Measurements from ENCODE around the gene TMEM52B. TPM values are rescaled to one million over a fixed set of nuclear protein-coding genes. Genes with fewer than 3 reads are reported as not detected.
A peak's percentile ranks its signal among the peaks of the same experiment; 100 is the strongest.

Gene TMEM52B
- total and polyA plus RNA-seq, 2 donors from 2014 or later, result 25.7 to 292 TPM

GRCh38 chr12:10132850-10133370 is 45.9 kb upstream of the TMEM52B start:
- Histone ChIP-seq H3K27me3 (ENCODE audit: control insufficient read depth, insufficient read depth, low read length) (no peaks in the 10 kb centered on the region), H3K9ac (ENCODE audit: low read length in 3 of 3) (no peak overlapping the region), H3K4me1 (ENCODE audit: control insufficient read depth in 2 of 3, insufficient read depth in 2 of 3, low read depth in 1 of 3, low read length in 3 of 3) (peaks cover 0 to 4% (median 0%) of the 10 kb centered on the region in 3 donors), H3K27ac (ENCODE audit: low read depth in 2 of 2, low read length in 2 of 2) (no peak overlapping the region), H3K4me3 (ENCODE audit: low read length in 3 of 3) (no peak overlapping the region), H3K36me3 (ENCODE audit: control insufficient read depth in 2 of 3, insufficient read depth in 3 of 3, low read length in 3 of 3) (no peaks in the 10 kb centered on the region), H3K9me3 (ENCODE audit: control insufficient read depth in 2 of 3, insufficient read depth in 1 of 3, low read length in 3 of 3) (no peaks in the 10 kb centered on the region)
- TF ChIP-seq CTCF (IDR thresholded peaks at IDR 0.05; ENCODE audit: borderline replicate concordance, extremely low read depth, insufficient read depth), result no peak
- no peak for DNase-seq
- intact Hi-C loops (cut with DNase I), result no loop called here
- no peak for FAIRE-seq

DNA sequence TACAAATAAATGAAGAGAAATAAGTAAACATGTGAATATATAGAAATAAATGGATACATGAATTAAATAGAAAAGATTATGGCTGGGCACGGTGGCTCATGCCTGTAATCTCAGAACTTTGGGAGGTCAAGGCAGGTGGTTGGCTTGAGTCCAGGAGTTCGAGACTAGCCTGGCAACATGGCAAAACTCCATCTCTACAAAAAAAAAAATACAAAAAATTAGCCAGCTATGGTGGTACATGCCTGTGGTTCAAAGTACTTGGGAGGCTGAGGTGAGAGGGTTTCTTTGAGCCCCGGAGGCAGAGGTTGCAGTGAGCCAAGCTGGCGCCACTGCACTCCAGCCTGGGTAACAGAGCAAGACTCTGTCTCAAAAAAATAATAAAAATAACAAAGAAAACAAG is 43.7 kb upstream of the TMEM52B start:
- Histone ChIP-seq H3K4me1 (ENCODE audit: control insufficient read depth in 2 of 3, insufficient read depth in 2 of 3, low read depth in 1 of 3, low read length in 3 of 3) (peaks cover 0 to 4% (median 0%) of the 10 kb centered on the region in 3 donors), H3K9ac (ENCODE audit: low read length in 3 of 3) (no peak overlapping the region), H3K36me3 (ENCODE audit: control insufficient read depth in 2 of 3, insufficient read depth in 3 of 3, low read length in 3 of 3) (no peaks in the 10 kb centered on the region), H3K9me3 (ENCODE audit: control insufficient read depth in 2 of 3, insufficient read depth in 1 of 3, low read length in 3 of 3) (no peaks in the 10 kb centered on the region), H3K4me3 (ENCODE audit: low read length in 3 of 3) (no peak overlapping the region), H3K27ac (ENCODE audit: low read depth in 2 of 2, low read length in 2 of 2) (no peak overlapping the region), H3K27me3 (ENCODE audit: control insufficient read depth, insufficient read depth, low read length) (no peaks in the 10 kb centered on the region)
- DNase-seq, result no peak
- no peak for TF ChIP-seq CTCF (IDR thresholded peaks at IDR 0.05; ENCODE audit: borderline replicate concordance, extremely low read depth, insufficient read depth)
- intact Hi-C loops (cut with DNase I), result no loop called here
- no peak for FAIRE-seq

DNA sequence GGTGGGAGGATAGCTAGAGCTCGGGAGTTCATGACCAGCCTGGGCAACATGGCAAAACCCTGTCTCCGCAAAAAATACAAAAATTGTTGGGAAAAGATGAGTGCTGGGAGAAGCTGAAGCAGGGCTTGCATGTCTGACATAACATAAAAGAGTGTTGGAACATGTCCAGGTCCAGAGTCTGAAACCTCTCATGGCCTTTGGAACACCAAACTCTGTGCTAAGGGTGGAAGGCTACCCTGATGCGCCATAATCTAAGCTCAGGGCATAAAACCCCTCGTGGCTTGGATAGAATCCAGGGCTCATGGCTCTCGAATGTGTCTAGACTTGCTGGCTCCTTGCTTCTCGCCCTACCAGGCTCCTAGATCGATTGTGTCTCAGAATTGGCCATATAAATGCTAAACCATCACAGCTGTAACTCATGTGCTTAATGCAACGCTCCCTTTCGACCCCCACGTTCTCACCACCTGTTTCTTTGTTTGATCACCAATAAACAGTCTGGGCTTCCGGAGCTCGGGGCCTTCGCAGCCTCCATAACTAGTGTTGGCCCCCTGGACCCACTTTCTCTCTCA is 42.1 kb upstream of the TMEM52B start:
- intact Hi-C loops (cut with DNase I), result no loop called here
- FAIRE-seq (no peak), DNase-seq (peak in 1 of 5 donors; percentile 35)
- no peak overlapping the region for H3K9ac ChIP-seq (ENCODE audit: low read length in 3 of 3)
- H3K4me3 ChIP-seq (ENCODE audit: low read length in 3 of 3), result no peak overlapping the region
- H3K27me3 ChIP-seq (ENCODE audit: control insufficient read depth, insufficient read depth, low read length), result no peaks in the 10 kb centered on the region
- TF ChIP-seq CTCF (IDR thresholded peaks at IDR 0.05; ENCODE audit: borderline replicate concordance, extremely low read depth, insufficient read depth), result no peak
- H3K4me1 ChIP-seq (ENCODE audit: control insufficient read depth in 2 of 3, insufficient read depth in 2 of 3, low read depth in 1 of 3, low read length in 3 of 3), result peaks cover 0 to 4% (median 0%) of the 10 kb centered on the region in 3 donors
- no peak overlapping the region for H3K27ac ChIP-seq (ENCODE audit: low read depth in 2 of 2, low read length in 2 of 2)
- no peaks in the 10 kb centered on the region for H3K9me3 ChIP-seq (ENCODE audit: control insufficient read depth in 2 of 3, insufficient read depth in 1 of 3, low read length in 3 of 3)
- H3K36me3 ChIP-seq (ENCODE audit: control insufficient read depth in 2 of 3, insufficient read depth in 3 of 3, low read length in 3 of 3), result no peaks in the 10 kb centered on the region

Measured in kidney (tissue), 14 donors.